Stimulated activated CD4-positive, alpha-beta T cell treated with anti-CD3 and anti-CD28 coated beads, Interleukin-12 subunit alpha, Interleukin-12 subunit beta, amount 100 ng/mL, for 24 hours (primary cell): Measurements from ENCODE around the gene PTPRN2.
"Not testable (repeated sequence)": the region's sequence is repeated elsewhere in the genome, so short reads cannot be mapped to it uniquely, and the experiment has no call there.

Experiments
- DNase-seq, 2 experiments: peaks; one replicate each; pipeline ENCODE4 v3.0.0-alpha.2; 2020; ENCODE audit warnings: low read depth in 2 of 2

Gene PTPRN2

DNA sequence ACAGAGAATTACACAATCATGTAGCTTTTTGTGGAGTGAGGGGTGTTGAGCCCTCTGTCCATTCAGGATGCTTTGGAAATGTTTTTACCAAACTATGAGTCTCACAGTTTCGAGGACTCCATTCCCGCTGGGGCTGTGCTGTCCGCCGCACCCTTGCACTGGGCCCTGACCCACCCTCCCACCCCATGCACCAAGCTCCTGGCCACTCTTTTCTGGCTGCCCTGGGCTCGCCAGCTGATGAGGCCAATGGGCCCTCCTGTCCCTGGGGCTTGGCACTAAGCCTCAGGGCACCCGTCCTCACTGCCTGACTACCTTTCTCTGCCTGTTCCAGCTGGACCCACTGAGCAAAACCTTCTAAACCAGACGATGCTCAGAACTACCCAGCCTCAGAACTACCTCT lies 332.1 kb downstream of the PTPRN2 start:
- DNase-seq = no peak

DNA sequence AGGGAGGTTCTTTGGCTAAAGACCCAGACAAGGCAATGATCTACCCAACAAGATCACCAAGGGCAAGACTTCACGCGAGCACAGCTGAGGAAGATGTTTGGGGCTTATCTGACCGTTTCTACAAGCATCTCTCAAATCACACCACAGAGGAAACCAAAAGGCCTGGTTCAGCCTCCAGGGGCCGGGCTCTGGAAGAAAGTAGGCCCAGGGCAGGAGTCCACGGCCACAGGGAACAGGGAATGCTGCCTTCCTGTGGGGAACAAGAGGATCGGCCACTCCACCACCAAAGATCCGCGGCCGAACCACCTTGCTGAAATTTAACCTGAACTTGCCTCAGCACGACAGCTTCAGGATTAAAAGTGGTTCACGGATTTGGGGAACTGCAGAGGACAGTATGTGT lies 332.5 kb downstream of the PTPRN2 start:
- DNase-seq = no peak

DNA sequence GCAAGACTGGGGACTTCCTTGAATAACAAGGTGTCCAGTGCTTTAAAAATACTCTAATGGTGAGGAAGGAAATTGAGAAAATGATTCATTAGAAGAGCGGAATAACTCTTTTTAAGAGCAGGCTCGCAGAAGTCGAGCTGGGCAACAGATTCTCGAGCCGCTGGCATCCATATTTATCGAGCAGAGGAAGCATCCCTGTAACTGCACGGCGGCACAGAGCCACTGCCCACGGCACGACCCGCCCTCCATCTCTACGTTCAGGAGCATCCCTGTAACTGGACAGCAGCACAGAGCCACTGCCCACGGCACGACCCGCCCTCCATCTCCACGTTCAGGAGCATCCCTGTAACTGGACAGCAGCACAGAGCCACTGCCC lies 334.0 kb downstream of the PTPRN2 start:
- DNase-seq = not testable (repeated sequence)

DNA sequence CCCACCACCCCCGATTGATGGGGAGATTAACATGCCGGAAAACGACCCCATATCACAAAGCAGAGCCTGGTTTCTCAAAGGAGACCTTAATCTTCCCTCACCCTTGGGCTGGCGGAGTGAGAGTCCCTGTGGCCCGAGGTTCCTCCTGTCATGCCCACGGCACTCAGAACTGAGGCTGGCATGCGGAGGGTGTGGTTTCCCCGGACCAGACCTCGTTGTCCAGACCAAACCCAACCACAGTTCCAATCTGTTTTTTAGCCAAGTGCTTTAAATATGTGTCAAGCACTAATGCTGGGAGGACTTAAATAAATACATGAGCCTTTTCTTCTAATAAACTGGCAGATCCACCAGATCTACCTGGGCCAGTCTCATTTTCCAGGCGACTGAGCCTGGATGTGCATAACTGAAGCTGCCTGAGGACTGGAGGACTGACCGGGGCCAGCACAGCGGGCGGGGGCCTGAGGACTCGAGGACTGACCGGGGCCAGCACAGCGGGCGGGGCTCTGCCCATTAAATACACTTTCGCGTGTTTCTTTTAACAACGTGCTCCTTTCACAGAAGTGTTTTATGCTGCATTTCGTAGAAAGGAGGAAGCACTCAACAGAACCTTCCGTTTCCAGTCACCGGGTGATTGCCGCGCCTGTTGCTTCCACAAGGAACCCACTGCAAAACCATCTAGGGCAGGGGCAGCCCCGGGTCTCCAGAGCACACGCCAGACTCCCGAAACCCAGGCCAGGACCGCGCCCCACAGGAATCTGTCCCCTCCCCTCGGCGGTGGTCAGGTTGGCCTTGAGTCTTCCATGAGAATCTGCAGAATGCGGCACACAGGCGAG lies 334.6 kb downstream of the PTPRN2 start:
- DNase-seq = no peak

DNA sequence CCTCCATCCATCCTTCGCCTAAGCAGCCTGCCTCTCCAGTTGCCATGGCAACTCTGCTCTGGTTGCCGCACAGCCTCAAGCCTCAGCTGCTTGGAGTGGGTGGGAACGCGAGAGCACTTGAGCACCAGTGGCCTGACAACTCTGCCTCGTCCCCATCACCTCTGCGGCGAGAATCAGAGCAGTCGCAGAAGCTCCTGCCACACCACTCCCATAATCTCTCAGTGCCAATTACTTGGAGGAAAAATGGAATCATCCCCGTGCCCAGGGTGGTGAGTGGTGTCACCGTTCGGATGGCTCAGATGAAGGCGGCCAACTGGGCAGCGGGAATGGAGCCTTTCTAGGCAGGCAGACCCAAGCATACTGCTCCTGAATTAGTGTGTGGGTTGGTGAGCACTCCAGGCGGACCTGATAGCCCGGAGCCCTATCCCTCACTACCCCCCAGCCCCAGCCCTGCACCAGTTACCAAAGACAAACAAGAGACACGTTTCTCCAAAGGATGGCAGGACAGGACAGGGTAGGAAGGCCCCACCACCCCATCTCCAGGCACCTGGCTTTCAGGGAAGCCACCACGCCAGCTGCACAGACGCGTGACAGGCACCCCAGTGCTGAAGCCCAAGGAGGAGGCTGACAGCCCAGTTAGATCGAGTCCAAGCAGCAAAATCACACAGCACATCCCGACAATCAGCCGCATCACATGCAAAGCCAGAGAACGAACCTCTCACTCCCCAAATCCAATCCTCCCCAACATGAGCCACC lies 335.4 kb downstream of the PTPRN2 start:
- DNase-seq = no peak

DNA sequence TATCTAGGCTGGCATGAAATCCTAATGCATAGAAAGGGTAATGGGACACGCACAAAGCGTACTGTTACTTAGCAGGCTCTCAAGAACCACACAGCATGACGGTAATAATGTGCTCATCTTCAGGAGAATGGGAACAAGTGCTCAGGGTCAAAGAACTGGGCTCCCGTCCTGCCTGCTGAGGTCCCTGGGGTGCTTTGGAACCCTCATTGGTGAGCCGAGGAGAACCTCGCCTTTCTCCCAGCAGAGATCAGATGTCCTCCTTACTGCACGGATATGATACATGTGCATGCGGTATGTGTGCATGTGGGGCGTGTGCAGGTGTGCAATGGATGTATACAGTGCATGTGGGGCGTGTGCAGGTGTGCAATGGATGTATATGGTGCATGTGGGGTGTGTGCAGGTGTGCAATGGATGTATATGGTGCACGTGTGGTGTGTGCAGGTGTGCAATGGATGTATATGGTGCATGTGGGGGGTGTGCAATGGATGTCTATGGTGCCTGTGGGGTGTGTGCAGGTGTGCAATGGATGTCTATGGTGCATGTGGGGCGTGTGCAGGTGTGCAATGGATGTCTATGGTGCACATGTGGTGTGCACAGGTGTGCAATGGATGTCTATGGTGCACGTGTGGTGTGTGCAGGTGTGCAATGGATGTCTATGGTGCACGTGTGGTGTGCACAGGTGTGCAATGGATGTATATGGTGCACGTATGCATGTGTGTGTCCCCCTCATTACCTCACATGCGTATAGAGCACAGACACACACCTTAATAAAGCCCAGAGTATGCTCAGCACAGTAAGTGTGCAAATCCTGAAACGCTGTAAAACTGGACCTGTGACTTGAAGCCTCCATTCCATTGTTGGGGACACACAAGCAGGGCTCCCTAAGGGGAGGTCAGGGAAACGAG lies 336.3 kb downstream of the PTPRN2 start:
- DNase-seq = no peak

DNA sequence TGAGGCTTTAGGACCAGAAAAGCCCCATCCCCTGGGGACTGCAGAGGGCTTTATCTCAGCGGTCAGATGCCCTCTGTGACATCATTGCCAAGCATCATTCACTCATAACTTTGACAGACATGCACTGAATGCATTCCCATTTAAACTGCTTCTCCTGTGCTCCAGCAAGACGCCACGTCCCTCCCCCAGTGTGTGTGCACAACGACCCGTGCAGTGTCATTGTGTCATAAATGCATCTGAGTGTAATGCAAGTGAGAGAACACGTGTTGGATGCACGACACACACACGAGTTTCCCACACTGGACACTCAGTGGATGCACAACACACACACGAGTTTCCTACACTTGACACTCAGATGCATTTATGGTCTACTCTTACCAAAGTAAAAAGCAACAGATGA lies 337.9 kb downstream of the PTPRN2 start:
- no peak for DNase-seq

DNA sequence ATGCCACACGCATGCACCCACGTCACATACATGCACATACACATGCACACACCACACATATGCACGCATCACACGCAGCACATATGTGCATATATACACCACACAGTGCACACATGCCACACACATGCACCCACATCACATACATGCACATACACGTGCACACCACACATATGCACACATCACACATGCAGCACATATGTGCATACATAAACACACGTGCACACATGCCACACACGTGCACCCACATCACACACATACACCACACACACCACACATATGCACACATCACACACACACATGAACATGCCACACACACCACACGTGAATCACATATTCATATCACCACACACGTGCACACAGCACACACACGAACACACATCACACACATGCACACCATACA lies 338.8 kb downstream of the PTPRN2 start:
- DNase-seq = no peak

DNA sequence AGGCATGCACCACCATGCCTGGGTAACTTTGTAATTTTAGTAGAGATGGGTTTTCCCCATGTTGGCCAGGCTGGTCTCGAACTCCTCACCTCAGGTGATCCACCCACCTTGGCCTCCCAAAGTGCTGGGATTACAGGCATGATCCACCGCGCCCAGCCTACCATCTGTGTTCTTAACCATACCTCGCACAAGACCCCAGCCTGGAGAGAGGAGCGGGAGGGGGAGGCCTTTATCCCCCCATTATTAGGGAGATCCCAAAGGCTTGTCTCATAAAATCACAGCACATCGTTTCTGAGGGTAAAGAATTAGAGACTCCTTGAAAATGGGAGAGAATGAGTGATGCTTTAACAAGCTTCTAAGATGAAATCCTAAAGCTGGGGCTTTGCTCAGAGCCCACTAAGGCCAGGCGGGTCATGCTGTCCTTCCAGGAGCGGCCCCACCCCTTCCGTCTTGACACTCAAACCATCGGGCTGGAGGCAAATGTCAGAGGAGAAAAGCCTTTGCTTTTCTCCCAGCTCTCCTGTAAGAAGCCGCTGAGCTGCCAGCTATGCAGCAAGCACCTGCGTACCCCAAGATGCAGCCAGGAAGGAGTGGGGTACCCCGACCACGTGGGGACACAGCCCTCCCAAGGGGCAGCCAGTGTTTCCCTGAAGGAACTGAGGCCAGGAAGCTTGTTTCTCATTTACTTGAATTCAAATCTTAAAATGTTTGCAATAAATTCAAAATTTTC lies 339.7 kb downstream of the PTPRN2 start:
- no peak for DNase-seq

DNA sequence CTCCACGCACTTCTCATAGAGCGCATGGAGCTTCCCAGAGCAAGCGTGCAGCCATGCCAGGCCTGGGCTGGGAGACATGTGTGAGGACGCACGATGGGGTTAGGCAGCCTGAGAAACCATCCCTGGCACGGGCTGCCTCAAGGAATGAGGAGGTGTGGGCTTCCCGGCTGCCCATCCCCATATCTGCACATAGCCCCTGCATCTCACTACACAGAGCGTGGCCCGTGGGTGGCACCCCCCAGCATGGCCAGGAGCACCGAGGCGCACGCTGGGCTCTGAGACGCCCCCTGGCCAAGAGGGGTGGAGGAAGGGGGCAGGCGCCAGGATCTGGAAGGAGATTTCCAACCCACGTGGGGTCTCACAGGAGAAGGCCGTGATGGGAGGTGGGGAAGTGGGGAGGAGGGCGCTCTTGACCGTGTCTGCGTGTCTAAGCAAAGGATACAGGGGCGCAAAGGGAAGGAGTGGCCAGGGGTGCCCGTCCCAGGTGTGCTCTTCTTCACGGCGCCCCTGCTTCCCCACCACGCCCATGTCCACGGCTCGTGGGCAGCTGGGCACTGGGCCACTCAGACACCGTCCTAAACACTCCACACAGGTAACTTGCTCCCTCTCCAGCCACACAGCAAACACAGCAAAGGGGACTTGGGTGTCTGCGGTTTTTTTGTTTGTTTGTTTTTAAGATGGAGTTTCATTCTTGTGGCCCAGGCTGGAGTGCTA lies 340.5 kb downstream of the PTPRN2 start:
- no peak for DNase-seq

DNA sequence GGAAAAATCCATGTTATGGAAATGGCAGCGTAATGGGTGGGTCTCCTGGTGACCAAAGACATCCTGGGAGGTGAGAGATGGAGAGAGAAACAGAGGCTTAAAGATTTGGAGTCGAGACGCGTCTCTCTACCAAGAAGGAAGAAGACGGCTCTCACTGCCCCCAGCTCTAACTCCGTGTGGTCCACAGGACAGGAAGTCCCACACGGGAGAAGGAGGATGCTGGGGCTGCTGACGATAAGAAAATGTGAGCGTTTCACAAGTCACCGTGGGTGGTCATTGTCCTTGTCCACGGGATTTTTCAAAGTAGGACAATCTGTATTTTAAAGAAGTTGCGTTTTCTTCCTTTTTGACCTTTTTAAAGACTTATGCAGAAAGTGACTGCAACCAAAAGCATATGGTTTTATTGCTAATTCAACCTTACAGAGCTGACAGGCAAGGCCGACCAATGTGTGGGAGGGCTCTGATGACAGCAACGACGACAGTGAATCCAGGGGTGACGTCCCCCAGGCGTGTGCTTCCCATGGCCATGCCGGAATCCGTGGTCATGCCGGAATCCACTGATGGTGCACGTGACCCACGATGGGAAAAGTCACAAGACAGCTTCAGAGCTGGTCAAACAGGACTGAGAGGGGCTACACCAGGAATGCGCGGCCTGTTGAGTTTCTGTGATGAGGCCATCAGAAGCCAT lies 341.2 kb downstream of the PTPRN2 start:
- no peak for DNase-seq

DNA sequence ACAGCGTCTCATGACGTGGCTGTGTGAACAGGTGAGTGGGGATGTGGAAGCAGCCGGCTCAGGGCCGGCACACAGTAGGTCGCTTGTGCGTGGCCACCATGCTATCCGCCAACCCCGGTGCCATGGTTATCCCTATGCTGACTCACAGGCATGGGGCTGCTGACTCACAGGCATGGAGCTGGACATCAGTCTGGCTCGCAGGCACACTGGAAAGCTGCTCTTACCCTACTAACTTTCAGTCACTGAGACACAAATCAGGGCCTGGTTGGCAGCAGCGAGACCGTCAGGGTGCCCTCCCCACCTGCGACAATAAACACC lies 341.9 kb downstream of the PTPRN2 start:
- DNase-seq = no peak

DNA sequence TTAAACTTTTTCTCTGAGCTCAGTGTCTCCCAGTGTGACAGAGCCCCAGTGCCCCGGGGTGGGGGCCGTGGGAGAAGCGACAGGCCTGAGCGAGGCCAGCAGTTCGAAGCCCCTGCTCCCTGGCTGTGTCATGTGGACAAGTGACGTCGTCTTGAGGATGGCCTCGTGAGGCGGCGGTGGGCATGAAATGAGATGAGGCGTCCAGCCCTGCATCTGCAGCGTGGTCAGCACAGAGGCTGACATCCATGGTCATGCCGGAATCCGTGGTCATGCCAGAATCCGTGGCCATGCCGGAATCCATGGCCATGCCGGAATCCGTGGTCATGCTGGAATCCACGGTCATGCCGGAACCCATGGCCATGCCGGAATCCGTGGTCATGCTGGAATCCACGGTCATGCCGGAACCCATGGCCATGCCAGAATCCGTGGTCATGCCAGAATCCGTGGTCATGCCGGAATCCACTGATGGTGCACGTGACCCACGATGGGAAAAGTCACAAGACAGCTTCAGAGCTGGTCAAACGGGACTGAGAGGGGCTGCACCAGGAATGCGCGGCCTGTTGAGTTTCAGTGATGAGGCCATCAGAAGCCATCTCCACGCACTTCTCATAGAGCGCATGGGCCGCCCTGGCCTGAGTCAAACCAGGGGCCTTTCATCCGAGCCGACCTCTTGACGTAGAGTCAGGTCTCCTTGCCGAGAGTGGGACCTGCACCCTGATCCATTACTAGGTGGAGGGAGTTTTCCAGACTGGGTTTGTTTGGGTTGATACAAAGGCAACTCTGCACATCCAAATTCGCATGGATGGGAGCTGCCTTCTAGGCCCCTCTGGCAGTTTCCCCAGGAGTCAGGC lies 342.5 kb downstream of the PTPRN2 start:
- no peak for DNase-seq

DNA sequence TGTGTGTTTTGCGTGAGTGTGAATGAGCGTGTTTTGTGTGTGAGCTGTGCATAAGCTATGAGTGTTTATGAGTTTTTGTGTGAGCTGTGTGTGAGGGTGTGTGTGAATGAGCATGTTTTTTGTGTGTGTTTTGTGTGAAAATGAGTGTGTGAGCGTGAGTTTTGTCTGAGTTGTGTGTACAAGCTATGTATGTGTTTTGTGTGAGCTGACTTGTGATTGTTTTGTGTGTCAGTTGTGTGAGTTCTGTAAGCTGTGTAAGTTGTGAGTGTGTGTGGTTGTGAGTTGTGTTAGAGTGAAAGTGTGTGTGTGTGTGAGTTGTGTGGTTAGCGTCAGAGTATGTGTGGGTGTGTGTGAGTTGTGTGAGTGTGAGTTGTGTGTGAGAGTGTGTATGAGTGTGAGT lies 343.2 kb downstream of the PTPRN2 start:
- DNase-seq = no peak

DNA sequence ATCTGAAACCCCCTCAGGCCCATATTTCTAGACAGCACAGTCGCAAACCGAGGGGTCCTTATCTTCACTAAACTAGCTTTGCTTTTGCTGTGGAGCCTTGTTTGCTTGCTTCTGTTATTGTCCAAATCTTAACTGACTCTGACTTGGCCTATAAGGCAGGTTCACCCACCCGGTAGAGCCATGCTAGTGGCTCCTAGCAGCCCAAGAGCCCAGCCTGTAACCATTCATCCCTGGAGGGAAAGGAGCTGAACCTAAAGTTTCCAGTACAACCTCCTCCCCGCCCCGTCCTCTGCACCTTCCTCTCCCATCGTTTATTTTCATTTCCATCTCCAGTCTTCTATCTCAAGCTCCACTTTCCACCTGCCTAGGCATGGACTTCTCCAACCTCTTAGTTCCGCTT lies 345.7 kb downstream of the PTPRN2 start:
- DNase-seq = no peak

DNA sequence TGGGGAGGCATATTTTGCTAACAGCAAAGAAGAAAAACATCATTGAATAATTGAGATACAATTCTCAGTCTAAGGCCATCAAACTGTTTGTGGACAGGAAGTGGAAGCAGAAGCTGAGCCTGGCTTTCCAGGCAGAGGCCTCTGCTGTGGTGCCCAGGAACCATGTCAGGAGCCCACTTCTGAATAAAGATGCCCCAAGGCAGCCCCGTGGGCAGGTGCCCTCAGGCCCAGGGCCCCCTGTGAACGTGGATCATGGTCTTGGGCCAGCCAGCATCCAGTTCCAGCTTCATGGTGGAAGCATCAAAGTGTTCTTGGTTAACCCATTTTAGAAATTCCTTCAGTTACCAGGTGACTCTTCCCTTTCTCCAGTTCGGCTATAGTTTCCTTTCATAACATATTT lies 346.8 kb downstream of the PTPRN2 start:
- no peak for DNase-seq

DNA sequence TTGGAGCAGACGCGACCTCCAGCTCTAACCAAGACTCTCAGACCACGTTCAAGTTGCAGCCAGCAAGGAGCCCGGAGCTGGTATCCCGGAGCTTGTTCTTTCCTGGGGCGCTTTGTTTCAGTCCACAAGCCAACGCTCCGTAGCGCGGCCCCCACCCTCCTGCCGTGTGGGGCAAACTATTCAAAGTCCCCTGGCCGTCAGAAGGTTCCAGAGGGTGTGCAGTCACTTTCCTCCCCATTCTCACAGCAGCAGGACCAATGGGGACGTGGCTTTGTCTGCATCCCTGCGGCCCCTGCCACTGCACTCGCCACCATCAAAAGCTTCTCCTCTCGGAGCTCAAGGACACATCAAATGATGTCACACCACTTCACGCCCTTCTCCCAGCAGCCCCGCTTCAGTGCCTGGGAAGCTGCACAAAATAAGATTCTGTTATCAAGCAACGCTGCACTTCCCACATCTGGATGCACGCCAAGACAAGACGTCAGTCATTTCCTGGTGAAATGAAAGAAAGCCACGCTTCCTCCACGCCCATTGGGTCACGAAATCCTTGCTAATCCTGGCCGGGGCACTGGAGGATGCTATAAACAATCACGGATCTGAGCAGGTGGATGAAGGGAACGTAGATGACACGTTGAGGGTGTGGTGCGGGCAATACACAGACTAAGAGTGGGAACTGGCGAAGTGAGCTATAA lies 348.2 kb downstream of the PTPRN2 start:
- DNase-seq = no peak

DNA sequence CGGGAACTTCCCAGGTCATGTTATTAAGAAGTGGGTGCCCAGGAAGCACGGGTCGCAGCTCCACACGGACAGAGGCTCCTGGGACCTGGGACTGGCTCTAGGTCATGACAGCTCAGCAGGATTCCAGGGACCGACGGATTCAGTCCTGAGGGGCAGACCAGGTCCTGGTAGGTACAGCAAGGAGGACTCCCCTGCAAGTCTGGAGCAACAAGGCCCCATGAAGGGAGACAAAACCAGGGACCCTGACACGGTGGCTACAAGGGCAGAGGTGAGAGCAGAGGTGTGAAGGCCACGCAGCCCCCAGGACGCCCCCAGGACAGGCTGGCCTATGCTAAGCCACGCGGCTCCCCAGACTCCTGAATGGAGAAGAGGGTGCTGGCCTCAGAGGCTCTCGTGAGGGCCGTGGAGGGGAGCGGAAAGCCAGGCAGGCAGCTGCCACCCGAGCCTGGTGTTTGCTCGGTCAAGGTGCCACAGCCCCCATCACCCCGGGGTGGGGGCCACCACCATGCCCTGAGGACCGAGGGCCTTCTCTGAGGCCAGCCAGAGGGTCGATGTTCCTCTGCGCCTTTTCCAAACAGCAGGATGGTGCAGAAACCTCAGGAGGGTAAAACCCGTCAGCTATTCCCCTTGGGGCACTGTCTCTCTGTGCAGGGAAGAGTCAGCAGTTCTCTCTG lies 348.9 kb downstream of the PTPRN2 start:
- DNase-seq = no peak
